SJCRH30 (cell line): ENCODE data around the gene HS3ST2. TPM values are rescaled to one million over a fixed set of nuclear protein-coding genes. Genes with fewer than 3 reads are reported as not detected.

ENCODE experiments used
- DNase-seq, 2 experiments: peaks; one replicate each; pipeline ENCODE4 v3.0.0-alpha.2; 2015 to 2020
- H3K27ac ChIP-seq: fragments of 250-450 bp; sonication (Bioruptor Pico); 2 replicates; pipeline ENCODE4 v1.5.1; 2020; ENCODE audit warnings: mild to moderate bottlenecking, moderate library complexity
- H3K27me3 ChIP-seq: fragments of 250-450 bp; sonication (Bioruptor Pico); 2 replicates; pipeline ENCODE4 v1.5.1; 2020; ENCODE audit warnings: mild to moderate bottlenecking, moderate library complexity
- H3K36me3 ChIP-seq: fragments of 250-450 bp; sonication (Bioruptor Pico); 2 replicates; pipeline ENCODE4 v1.5.1; 2020; ENCODE audit warnings: mild to moderate bottlenecking, moderate library complexity
- H3K4me1 ChIP-seq: fragments of 250-450 bp; sonication (Bioruptor Pico); 2 replicates; pipeline ENCODE4 v1.5.1; 2020; ENCODE audit warnings: mild to moderate bottlenecking, moderate library complexity
- H3K4me3 ChIP-seq: fragments of 250-450 bp; sonication (Bioruptor Pico); 2 replicates; pipeline ENCODE4 v1.5.1; 2020; ENCODE audit warnings: mild to moderate bottlenecking, moderate library complexity
- H3K9me3 ChIP-seq: fragments of 250-450 bp; sonication (Bioruptor Pico); replicated peaks from 2 replicates; pipeline ENCODE4 v1.5.1; 2020; ENCODE audit warnings: mild to moderate bottlenecking, moderate library complexity
- total RNA-seq: library from RNA; depleted of rRNA; stranded (reverse); fragments of >200 nt; shearing (Covaris generic); gene quantifications from 2 replicates; pipeline ENCODE4 v1.2.3, GENCODE V29; 2014

The HS3ST2 gene
- total RNA-seq, 1 experiment from 2014 or later = not detected

GRCh38 chr16:22948058-22948602 is 134.2 kb downstream of the HS3ST2 start:
- Histone ChIP-seq H3K27ac (no peak overlapping the region), H3K9me3 (no peaks in the 10 kb centered on the region), H3K36me3 (no peaks in the 10 kb centered on the region), H3K4me1 (no peaks in the 10 kb centered on the region), H3K4me3 (no peak overlapping the region), H3K27me3 (no peaks in the 10 kb centered on the region)
- DNase-seq = no peak

- Histone ChIP-seq H3K4me1 (no peaks in the 10 kb centered on the region), H3K9me3 (no peaks in the 10 kb centered on the region), H3K27ac (no peak overlapping the region), H3K36me3 (no peaks in the 10 kb centered on the region), H3K4me3 (no peak overlapping the region), H3K27me3 (no peaks in the 10 kb centered on the region)
- peak; percentile 48 to 73 for DNase-seq
These were observed 134.8 kb downstream of the HS3ST2 start for GRCh38 chr16:22948603-22949368.

- Histone ChIP-seq H3K36me3 (no peaks in the 10 kb centered on the region), H3K9me3 (no peaks in the 10 kb centered on the region), H3K4me3 (no peak overlapping the region), H3K27me3 (no peaks in the 10 kb centered on the region), H3K4me1 (no peaks in the 10 kb centered on the region), H3K27ac (no peak overlapping the region)
- no peak for DNase-seq
These were observed 141.6 kb downstream of the HS3ST2 start for GRCh38 chr16:22955461-22956070.

- Histone ChIP-seq H3K9me3 (no peaks in the 10 kb centered on the region), H3K36me3 (no peaks in the 10 kb centered on the region), H3K4me3 (no peak overlapping the region), H3K4me1 (no peaks in the 10 kb centered on the region), H3K27ac (no peak overlapping the region), H3K27me3 (no peaks in the 10 kb centered on the region)
- no peak for DNase-seq
These were observed 147.2 kb downstream of the HS3ST2 start for GRCh38 chr16:22961206-22961605.

GRCh38 chr16:22962905-22963304 is 148.9 kb downstream of the HS3ST2 start:
- Histone ChIP-seq H3K36me3 (no peaks in the 10 kb centered on the region), H3K4me3 (no peak overlapping the region), H3K27ac (no peak overlapping the region), H3K4me1 (no peaks in the 10 kb centered on the region), H3K9me3 (no peaks in the 10 kb centered on the region), H3K27me3 (no peaks in the 10 kb centered on the region)
- no peak for DNase-seq
